Measurements from ENCODE around the gene CACNA1S.

- TF ChIP-seq, protein P1, sequence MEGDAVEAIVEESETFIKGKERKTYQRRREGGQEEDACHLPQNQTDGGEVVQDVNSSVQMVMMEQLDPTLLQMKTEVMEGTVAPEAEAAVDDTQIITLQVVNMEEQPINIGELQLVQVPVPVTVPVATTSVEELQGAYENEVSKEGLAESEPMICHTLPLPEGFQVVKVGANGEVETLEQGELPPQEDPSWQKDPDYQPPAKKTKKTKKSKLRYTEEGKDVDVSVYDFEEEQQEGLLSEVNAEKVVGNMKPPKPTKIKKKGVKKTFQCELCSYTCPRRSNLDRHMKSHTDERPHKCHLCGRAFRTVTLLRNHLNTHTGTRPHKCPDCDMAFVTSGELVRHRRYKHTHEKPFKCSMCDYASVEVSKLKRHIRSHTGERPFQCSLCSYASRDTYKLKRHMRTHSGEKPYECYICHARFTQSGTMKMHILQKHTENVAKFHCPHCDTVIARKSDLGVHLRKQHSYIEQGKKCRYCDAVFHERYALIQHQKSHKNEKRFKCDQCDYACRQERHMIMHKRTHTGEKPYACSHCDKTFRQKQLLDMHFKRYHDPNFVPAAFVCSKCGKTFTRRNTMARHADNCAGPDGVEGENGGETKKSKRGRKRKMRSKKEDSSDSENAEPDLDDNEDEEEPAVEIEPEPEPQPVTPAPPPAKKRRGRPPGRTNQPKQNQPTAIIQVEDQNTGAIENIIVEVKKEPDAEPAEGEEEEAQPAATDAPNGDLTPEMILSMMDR (IDR thresholded peaks at IDR 0.05; ENCODE audit: low read length): no peak
- no peak for TF ChIP-seq EZH2phosphoT487 (IDR thresholded peaks at IDR 0.05; ENCODE audit: low read length)
These were observed 105.8 kb downstream of the CACNA1S start for GRCh38 chr1:201006450-201006849.

All from MM.1S (cell line).